OCI-M1 (cell line): ENCODE data around the gene TH.

Source experiments
- DNase-seq: peaks from one replicate; lab custom pipeline; 2025; lab: John Stamatoyannopoulos, UW

TH gene

DNA sequence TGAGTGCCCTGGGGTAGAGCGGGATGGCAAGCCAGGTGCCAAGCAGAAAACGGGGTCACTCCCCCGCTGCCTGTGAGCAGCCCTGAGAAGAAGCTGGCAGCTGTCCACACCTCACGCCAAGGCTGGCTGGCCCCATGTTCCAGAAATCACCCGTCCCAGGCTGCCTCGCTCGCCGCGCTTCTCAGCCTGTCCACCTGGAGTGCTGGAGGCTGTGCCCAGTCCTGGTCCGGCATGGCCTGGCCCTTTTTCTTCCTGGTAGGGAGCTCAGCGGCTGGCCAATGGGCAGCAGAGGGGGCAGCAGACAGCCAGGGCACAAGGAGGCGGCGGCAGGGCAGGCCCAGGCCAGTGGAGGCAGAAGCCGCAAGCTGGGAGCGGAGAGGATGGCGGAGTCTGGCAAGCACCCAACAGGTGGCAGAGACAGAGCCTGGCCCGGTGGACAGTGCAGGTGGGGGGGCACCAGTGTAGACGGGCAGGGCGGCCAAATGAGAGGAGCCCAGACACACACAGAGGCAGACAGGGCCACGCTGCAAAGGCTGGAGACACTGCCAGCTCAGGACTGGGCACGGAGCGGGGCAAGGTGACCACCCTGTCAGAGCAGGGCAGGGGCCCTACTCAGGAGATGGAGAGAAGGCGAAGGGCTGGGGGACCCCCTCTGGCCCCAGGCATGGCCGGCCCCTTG, 37.2 kb upstream of the TH start:
- DNase-seq: no peak

DNA sequence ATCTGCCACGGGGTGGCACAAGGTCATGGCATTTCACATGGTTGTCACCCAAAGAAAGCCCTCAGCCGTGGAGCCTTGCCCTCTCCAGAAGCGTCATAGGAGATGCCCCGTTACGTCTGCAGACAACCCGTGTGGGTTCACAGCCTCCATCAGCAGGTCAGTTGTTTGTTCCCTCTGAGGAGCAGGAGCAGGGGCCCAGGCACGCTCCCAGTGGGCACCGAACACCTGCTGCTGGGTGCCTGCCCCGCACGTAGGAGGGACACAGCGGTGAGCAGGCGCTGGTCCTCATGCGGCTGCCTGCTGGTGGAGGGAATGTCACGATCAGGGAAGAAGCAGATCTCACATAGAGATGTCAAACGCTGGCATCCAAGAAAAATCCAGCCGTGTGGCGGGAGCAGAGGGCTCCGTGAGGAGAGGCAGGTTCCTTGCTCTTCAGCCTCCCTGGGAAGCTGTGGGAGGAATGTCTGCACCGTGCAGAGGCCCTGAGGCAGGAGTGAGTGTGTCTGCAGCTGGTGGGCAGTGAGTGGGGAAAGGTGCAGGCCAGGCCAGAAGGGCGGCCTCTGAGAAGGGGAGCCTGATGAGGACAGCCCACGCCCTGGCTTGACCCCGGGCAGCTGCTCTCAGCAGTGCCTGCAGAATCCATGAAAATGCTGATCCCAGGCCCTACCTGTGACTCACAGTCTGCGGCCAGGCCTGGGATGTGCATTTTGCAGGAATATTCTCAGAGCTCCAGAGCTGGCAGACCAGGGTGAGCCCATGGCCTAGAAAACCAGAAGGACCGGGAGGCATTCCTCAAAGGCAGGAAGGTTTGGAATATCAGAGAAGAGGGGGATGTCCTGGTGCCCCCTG, 36.4 kb upstream of the TH start:
- no peak for DNase-seq

DNA sequence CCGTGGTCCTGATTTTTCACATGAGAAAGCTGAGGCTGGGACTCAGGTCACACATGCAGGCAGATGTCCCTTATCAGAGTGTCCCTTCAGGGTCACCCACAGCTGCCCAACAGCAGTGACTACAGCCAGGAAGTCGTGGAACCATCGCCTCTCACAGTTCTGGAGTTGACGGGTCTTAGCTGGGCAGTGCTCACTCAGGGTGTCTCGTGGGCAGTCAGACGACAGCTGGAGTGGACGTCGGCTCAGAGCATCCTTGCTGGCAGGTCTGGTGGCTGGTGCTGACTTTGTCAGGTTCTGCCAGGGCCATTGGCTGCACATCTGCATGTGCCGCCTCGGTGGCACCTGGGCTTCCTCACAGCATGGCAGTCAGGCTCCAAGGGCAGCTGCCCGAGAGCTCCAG, 35.6 kb upstream of the TH start:
- DNase-seq: no peak

DNA sequence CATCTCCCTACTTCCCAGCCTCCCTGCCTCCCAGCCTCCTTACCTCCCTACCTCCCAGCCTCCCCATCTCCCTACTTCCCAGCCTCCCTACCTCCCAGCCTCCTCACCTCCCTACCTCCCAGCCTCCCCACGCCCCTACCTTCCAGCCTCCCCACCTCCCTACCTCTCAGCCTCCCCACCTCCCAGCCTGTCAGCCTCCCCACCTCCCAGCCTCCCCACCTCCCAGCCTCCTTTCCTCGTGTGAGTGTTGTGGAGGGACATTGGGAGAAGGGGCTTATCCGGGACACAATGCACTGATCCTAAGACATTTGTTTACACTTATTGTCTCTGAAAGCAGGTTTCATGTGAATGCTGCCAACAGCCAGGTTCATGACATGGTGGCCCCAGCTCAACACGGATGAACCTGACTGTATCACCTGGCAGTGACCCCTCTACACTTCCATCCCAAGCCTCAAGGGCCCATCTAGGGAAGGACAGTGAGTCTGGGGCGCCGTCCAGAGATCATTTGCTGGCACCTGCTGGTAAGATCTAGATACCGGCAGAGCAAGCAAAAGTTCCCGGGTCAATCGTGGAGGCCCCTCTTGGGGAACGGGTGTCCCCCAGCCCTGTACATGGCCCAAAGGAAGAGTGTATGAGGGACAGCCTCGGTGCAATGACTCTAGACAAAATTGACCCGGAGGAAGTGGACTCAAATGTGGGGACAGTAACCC, 34.5 kb upstream of the TH start:
- no peak for DNase-seq

DNA sequence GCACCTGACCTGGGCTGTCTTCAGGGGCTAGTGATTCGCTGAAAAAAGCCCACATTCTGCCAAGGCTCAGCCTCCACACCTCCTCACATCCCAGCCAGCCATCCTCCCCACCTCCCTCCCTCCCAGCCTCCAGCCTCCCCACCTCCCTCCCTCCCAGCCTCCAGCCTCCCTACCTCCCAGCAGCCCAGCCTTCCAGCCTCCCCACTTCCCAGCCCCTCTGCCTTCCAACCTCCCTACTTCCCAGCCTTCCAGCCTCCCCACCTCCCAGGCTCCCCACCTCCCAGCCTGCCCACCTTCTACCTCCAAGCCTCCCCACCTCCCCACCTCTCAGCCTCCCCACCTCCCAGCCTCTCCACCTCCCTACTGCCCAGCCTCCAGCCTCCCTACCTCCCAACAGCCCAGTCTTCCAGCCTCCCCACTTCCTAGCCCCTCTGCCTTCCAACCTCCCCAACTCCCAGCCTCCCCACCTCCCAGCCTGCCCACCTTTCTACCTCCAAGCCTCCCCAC, 33.7 kb upstream of the TH start:
- no peak for DNase-seq

DNA sequence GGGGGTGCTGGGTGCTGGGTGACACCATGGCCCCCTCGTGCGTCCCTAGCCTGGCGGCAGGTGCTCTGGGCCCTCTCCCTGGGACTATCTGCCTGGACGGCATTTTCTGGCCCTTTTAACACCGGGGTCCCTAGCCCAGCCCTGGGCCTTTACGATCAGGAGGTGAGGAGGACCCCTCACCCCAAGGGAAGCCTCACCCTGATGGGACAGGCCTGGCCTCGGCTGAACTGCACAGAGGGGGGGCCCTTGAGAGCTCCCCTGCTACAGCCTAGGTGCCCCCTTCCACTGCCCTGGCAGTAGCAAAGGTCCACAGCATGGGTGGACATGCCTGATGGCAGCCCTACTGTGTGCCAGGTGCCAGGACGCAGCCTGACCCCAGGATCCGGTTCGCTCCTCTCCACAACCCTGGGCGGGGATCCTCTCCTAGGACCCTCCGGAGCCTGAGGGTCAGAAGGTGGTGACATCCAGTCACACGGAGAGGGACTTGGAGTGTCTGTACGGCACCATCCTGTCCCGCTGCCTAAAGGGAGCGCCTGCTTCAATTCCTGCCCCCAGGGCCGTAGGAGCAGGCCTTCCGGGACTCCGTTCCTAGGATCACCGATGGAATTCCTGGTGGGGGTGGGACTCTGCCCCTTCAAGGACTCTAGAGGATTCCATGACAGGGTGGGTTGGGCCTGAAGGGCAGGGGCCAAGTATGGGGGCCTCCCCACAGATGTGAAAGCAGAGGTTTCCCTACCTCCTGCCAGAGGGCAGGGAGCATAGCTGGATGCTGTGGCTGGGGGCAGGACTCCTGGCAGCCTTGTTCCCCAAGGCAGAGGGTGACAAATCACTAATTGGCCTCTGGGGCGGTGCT, 33.0 kb upstream of the TH start:
- no peak for DNase-seq

DNA sequence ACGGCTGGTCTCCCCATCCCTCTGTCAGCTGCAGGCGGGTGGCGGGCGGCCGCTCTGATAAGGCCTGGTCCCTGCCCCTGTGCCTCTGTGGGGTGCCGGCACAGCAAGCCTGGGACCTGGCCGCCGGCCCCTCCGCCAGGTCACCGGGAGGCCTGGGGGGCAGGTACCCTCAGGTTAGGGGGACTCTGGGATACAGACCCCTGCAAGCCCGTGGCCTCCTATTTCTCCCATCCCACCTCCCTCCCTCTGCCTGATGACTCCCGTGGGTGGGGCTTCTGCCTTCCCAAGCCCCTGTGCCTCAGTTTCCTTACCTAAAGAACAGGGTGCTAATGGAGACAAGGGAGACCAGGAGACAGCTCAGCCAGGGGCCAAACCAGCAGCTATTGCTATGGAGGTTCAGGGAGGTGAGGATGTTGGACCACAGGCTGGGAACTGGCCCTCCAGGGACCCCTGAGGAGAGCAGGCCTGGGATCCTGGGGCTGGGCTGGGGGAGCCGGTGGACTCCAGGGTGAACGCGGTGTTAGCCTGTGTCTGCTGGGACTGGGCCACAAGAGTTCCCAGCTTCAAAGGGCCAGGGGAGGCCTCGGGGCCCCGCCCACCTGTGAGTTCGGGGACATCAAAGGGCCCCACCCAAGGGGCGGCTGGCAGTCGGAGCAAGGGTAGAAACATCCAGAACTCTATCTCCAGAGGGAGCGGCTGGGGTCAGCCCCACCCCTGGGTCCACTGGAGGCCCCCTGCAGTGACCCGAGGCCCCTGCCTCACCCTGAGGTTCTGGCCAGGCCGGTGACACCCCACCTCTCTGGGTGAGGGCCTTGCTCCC, 32.0 kb upstream of the TH start:
- DNase-seq: no peak

DNA sequence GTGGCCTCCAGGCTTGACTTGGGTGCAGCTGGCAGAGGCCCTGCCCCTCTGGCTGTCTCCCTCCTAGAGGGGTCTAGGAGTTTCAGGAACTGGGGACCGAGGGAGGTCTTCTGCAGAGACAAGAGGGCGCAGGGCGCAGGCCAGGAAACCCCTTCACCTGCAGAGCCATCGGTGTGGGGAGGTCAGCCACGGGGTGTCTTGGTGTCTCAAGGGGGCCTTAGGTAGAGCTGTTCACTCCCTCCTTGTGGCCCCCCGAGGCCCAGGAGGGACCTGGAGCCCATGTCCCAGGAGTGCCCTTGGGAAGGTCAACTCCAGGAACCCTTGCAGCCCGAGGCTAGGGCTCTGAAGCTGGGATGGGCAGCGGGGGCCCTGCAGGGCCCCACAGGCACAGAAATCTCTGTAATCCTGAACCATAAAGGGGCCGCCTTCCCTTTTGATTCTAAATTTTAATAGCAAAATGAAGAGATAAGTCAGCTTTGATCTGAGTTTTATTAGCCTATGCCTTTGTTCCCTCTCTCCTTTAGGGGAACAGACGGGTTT, 31.4 kb upstream of the TH start:
- no peak for DNase-seq

DNA sequence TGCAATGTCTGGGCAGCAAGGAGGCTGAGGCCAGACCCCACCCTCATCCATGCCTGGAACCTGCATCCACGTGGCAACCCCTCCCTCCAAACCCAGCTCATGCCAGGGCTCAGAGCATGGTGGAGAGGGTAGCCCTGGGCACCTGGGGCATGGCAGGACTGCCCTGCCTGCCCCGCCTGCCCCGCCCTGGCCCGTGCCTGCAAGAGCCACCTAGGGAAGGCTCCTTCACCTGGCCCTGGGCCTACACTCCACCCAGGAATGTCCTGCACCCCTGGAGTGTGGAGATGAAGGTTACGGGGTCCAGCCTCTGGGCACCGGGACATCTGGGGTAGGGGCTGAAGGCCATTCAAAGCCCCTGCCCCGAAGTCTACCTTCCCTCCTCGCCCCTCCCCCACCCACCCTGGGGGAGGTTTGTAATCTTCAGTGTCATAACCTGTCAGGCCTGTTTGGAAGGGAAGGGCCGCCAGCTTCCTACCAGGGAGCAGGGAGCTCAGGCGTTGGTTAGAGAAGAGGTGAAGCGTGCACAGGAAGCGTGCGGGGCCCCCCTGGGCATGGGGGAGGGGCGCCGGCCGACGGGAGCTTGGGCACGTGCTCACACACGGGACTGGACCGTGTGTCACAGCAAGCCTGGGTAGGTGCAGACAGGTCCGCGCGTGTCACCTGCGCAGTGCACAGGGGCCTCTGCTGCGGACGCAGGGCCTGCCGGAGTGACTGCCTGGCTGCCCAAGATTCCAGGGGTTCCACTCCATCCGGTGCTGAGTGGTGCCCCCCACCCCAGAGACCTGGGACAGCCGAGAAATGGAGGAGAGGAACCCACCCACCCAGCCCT, 30.7 kb upstream of the TH start:
- DNase-seq: no peak

DNA sequence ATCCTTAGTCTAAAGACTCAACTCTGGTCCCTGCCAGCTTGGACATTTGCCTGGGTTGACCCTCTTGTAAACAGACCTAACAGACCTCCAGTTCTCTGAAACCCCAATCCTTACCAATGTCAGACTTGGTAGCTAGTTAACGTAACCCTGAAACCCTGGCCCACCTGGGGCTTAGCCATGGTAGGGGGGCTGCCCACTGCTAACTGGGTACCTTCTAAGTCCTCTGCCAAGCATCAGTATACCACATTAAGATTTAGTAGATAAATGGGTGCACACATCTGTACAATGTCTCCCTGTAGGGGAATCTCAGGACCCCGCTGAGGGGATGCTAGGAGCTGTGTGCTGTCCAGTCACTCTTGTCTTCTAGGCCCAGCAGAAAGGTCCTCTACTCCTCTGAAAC, 29.9 kb upstream of the TH start:
- no peak for DNase-seq

DNA sequence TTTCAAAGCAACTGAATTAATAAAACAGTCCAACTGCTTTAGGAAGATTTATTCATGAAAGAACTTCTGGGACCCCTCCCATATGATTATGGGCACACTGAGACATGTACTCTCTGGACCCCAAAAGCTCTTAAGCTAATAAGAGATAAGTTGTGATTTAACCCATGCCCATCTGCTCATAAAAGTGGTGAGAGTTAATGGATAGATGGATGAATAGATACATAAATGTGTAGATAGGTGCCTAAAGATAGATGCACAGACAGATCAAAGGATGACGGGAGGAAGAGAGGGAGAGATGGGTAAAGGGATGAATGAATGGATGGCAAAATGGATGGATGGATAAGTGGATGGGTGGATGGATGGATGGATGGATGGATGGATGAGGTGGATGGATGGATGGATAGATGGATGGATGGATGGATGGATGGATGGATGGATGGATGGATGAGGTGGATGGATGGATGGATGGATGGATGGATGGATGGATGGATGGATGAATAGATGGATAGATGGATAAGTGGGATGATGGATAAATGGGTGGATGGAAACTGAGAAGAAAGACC, 29.4 kb upstream of the TH start:
- DNase-seq: no peak

DNA sequence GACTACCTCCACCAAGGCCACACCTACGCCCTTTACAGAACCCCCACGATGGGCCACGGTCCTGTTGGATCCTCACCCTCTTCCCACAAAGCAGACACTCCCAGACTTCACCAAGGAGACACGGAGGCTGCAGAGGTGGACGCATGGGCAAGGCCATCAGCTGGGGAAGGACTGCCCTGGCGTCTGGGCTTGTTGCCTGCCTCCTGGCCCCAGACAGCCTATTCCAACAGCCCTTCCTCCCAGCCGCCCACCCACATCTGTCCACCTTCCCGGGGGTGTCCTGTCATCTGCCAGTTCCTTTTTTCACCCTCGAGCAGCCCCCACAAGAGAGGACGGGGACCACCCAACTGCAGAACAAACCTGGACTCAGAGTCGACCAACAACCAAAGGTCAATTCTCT, 28.9 kb upstream of the TH start:
- no peak for DNase-seq

DNA sequence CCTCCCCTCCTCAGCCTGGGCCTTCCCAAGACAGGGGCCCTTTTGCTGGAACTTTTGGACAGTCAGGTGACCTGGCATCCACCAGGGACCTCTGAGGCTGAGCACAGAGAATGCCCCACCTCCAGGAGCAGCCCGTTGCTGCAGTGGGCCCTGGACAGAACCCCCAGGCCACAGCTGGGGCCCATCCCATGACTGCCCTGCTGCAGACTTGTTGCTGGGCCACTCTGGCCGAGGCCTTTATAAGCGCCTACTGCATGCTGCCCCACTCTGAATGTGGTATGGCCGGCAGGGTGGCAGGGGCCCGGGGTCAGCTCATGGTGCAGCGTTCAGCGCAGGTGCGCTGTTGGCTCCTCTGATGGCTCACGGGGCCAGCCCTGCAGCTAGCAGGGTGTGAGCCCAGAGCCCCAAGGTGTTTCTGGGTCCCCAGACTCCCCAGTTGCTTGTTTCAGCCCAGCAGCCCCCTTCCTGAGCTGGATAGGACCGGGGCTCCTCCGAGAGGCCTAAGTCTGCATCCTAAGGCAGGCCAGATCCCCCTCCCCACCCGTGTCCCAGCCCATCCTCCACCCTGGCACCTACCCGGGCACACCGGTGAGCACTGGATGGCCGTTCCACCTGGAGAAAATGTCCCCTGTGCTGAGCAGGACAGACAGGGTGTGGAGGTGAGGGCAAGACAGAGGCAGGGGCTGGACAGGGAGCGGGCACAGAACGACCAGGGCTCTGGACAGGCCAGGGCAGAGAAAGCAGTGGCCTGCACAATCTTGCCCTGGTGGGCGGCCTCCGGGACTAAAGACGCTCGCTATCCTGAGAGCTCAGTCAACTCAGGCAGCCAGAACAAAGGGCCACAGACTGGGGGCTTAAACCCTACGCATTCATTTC, 28.1 kb upstream of the TH start:
- DNase-seq: no peak

DNA sequence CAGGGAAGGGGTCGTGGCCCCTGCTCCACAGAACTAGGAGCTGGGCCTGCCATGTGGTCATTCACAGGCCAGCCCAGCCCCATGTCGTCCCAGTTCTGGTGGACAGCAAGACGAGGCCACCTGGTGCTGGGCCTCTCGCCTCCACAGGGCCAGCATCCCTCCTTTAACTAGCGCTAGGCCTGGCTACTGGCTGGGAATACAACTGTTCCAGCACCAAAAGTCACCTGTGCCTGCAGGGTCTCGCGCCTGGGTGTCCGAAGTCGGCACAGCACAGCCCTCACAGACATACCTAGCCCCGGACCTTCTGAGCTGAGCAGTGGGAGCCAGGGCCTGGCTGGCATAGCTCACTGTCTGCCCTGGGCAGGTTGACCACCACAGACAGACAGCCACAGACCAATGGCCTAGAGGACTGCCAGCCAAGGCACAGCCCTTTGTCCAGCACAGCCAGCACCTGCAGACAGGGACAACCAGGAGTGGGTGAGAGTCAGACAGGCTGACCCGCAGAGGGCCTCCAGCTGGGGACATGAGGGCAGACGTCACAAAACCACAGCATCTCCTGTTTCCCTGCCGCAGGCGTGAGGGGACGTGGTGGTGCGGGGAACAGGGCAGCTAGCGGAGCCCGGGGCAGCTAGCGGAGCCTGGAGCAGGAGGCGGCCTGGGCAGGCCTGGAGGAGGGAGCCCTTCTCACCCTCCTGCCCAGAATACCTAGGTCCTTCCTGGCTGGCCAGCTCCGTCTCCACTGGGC, 27.2 kb upstream of the TH start:
- no peak for DNase-seq

DNA sequence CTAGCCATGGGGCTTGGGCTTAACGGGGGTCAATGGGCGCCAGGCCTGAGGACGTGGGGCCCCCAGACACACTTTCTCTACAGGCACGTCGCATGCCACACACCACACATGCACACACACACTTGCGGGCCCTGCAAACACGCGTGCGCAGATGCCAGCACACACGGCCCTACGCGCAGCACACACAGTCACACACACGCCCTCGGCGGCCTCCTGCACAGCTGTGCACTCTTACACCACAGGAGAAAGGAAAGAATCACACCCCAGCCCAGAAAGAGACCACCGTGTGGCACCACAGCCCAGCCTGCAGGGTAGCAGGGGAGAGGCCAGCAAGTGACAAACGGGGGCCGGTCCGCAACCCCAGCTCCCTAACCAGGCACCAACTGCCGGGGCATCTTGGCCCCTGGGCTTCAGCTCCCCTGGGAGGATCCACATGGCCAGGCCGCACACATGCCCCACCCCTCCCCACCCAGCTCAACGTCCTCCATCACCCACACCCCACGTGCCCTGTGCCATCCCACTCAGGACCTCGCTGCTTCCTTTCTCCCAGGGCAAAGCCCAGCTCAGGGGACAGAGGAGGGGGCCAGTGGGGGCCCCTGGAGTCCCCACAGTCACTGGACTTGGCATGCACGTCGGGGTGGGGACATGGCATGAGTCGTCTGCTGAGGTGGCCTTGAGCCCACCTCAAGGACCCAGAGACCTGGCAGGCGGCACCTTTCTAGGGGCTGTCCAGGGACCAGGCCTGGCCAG, 26.3 kb upstream of the TH start:
- DNase-seq: no peak

DNA sequence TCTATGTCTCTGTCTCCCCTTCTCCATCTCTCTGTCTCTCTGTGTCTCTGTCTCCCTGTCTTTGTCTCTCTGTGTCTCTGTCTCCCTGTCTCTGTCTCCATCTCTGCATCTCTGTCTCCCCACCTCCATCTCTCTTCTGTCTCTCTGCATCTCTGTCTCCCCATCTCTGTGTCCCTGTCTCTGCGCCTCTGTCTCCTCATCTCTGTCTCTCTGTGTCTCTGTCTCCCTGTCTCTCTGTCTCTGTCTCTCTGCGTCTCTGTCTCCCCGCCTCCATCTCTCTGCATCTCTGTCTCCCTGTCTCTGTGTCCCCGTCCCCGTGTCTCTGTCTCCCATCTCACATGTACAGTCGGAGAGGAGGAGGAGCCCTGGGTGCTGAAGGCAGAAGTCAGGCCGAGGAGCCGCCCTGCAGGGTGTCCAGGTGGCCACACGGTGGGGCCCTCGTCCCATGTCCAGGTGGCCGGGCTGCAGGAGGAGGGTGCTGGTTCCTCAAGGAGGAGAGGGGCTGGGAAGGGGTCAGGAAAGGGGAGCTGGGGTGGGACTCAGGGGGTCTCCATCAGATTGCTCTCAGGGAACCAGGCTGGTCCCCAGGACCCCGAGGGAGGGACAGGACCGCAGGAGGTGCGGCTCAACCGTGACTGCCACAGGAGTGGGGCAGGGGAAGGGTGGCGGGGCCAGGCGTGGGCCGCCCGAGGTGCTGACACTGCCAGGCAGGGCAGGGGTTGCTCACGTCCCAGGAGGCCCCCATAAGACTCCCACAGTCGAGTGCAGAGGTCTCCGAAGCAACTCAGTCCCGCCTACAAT, 25.6 kb upstream of the TH start:
- peak; percentile 83 for DNase-seq
